ENCODE results near the gene ZNF385A. TPM values are rescaled to one million over a fixed set of nuclear protein-coding genes. Genes with fewer than 3 reads are reported as not detected.
A peak's percentile ranks its signal among the peaks of the same experiment; 100 is the strongest.

ZNF385A gene
- total and polyA plus RNA-seq, 3 experiments from 2014 or later = 0.77 to 0.78 TPM; not detected in 1

- Mint-ChIP-seq H3K4me3 (peak overlapping the region; percentile 29 to 81 (median 61)), H3K27me3 (no peaks in the 10 kb centered on the region), H3K36me3 (peaks cover 0 to 17% (median 6%) of the 10 kb centered on the region in 3 donors), H3K9me3 (no peaks in the 10 kb centered on the region), H3K27ac (peak overlapping the region in 4 of 8 donors; percentile 31 to 91 (median 68)), H3K4me1 (peaks cover 20 to 36% (median 30%) of the 10 kb centered on the region in 3 donors)
- Histone ChIP-seq H3K4me1 (ENCODE audit: insufficient read depth, low read length) (peaks cover 22% of the 10 kb centered on the region), H3K9me3 (ENCODE audit: low read length) (no peaks in the 10 kb centered on the region), H3K27ac (ENCODE audit: low read depth, low read length) (peak overlapping the region; percentile 38), H3K4me3 (ENCODE audit: low read length) (no peak overlapping the region), H3K27me3 (ENCODE audit: insufficient read depth, low read length, poor library complexity, severe bottlenecking) (no peaks in the 10 kb centered on the region), H3K36me3 (ENCODE audit: insufficient read depth, low read length) (peaks cover 8% of the 10 kb centered on the region)
- DNase-seq = no peak
- POLR2A ChIA-PET = no interaction called here
- CTCF ChIA-PET = interaction anchor here (1.1 to 2.8 kb wide), 3 partner anchors 9 to 34 kb away, joined by 3 to 8 read pairs (median 6); no protein-coding TSS in a partner anchor
These were observed 5.7 kb upstream of the ZNF385A start for GRCh38 chr12:54390176-54390667.

- H3K36me3 Mint-ChIP-seq = peaks cover 0 to 12% (median 6%) of the 10 kb centered on the region in 3 donors
- peak overlapping the region; percentile 16 for H3K27ac ChIP-seq (ENCODE audit: low read depth, low read length)
- H3K4me1 ChIP-seq (ENCODE audit: insufficient read depth, low read length) = peaks cover 22% of the 10 kb centered on the region
- peaks cover 3% of the 10 kb centered on the region for H3K36me3 ChIP-seq (ENCODE audit: insufficient read depth, low read length)
- no peaks in the 10 kb centered on the region for H3K9me3 Mint-ChIP-seq
- CTCF ChIA-PET = interaction anchor here (1.1 to 2.8 kb wide), 3 partner anchors 10 to 35 kb away, joined by 3 to 8 read pairs (median 6); no protein-coding TSS in a partner anchor
- H3K9me3 ChIP-seq (ENCODE audit: low read length) = no peaks in the 10 kb centered on the region
- peak overlapping the region in 6 of 7 donors; percentile 8 to 68 (median 40) for H3K4me3 Mint-ChIP-seq
- no peak for DNase-seq
- no peaks in the 10 kb centered on the region for H3K27me3 ChIP-seq (ENCODE audit: insufficient read depth, low read length, poor library complexity, severe bottlenecking)
- POLR2A ChIA-PET = no interaction called here
- H3K4me1 Mint-ChIP-seq = peaks cover 20 to 34% (median 24%) of the 10 kb centered on the region in 3 donors
- peak overlapping the region in 4 of 8 donors; percentile 13 to 80 (median 43) for H3K27ac Mint-ChIP-seq
- no peak overlapping the region for H3K4me3 ChIP-seq (ENCODE audit: low read length)
- no peaks in the 10 kb centered on the region for H3K27me3 Mint-ChIP-seq
These were observed 5.2 kb upstream of the ZNF385A start for GRCh38 chr12:54389607-54390175.

- Mint-ChIP-seq H3K4me3 (no peak overlapping the region), H3K4me1 (peaks cover 14 to 28% (median 19%) of the 10 kb centered on the region in 3 donors), H3K36me3 (peaks cover 0 to 7% (median 6%) of the 10 kb centered on the region in 3 donors), H3K27me3 (no peaks in the 10 kb centered on the region), H3K9me3 (no peaks in the 10 kb centered on the region), H3K27ac (peak overlapping the region in 2 of 8 donors; percentile 13 to 37)
- DNase-seq = no peak
- no peaks in the 10 kb centered on the region for H3K27me3 ChIP-seq (ENCODE audit: insufficient read depth, low read length, poor library complexity, severe bottlenecking)
- POLR2A ChIA-PET = no interaction called here
- peaks cover 17% of the 10 kb centered on the region for H3K4me1 ChIP-seq (ENCODE audit: insufficient read depth, low read length)
- CTCF ChIA-PET = interaction anchor here (1.5 kb wide), 1 partner anchor 11 kb away, joined by 6 read pairs; no protein-coding TSS in a partner anchor
- H3K36me3 ChIP-seq (ENCODE audit: insufficient read depth, low read length) = no peaks in the 10 kb centered on the region
- H3K9me3 ChIP-seq (ENCODE audit: low read length) = no peaks in the 10 kb centered on the region
- peak overlapping the region; percentile 16 for H3K27ac ChIP-seq (ENCODE audit: low read depth, low read length)
- H3K4me3 ChIP-seq (ENCODE audit: low read length) = no peak overlapping the region
These were observed 4.6 kb upstream of the ZNF385A start for GRCh38 chr12:54389134-54389508.

- Mint-ChIP-seq H3K27ac (peak overlapping the region in 4 of 8 donors; percentile 7 to 77 (median 42)), H3K27me3 (no peaks in the 10 kb centered on the region), H3K4me1 (peaks cover 8 to 22% (median 12%) of the 10 kb centered on the region in 3 donors), H3K36me3 (peaks cover 0 to 6% (median 1%) of the 10 kb centered on the region in 3 donors), H3K9me3 (no peaks in the 10 kb centered on the region), H3K4me3 (peak overlapping the region in 1 of 7 donors; percentile 3)
- Histone ChIP-seq H3K36me3 (ENCODE audit: insufficient read depth, low read length) (no peaks in the 10 kb centered on the region), H3K4me3 (ENCODE audit: low read length) (no peak overlapping the region), H3K27ac (ENCODE audit: low read depth, low read length) (peak overlapping the region; percentile 54), H3K9me3 (ENCODE audit: low read length) (no peaks in the 10 kb centered on the region), H3K27me3 (ENCODE audit: insufficient read depth, low read length, poor library complexity, severe bottlenecking) (no peaks in the 10 kb centered on the region), H3K4me1 (ENCODE audit: insufficient read depth, low read length) (peaks cover 11% of the 10 kb centered on the region)
- DNase-seq = no peak
- ChIA-PET POLR2A (interaction anchor here (0.6 kb wide), 2 partner anchors 9 to 82 kb away, joined by 3 to 5 read pairs; no protein-coding TSS in a partner anchor), CTCF (interaction anchor here (0.8 to 2.0 kb wide), 4 partner anchors 9 to 51 kb away, joined by 3 to 8 read pairs (median 6); no protein-coding TSS in a partner anchor)
These were observed 4.0 kb upstream of the ZNF385A start for GRCh38 chr12:54388237-54389133.

- peak overlapping the region in 3 of 8 donors; percentile 23 to 91 (median 38) for H3K27ac Mint-ChIP-seq
- H3K27ac ChIP-seq (ENCODE audit: low read depth, low read length) = no peak overlapping the region
- H3K4me1 ChIP-seq (ENCODE audit: insufficient read depth, low read length) = peaks cover 5% of the 10 kb centered on the region
- H3K36me3 ChIP-seq (ENCODE audit: insufficient read depth, low read length) = no peaks in the 10 kb centered on the region
- ChIA-PET POLR2A (no interaction called here), CTCF (interaction anchor here (1.0 to 2.0 kb wide), 2 partner anchors 8 to 53 kb away, joined by 3 to 8 read pairs; no protein-coding TSS in a partner anchor)
- H3K27me3 Mint-ChIP-seq = no peaks in the 10 kb centered on the region
- peaks cover 7 to 18% (median 12%) of the 10 kb centered on the region in 3 donors for H3K4me1 Mint-ChIP-seq
- peaks cover 0 to 4% (median 1%) of the 10 kb centered on the region in 3 donors for H3K36me3 Mint-ChIP-seq
- DNase-seq = no peak
- no peaks in the 10 kb centered on the region for H3K9me3 ChIP-seq (ENCODE audit: low read length)
- H3K9me3 Mint-ChIP-seq = no peaks in the 10 kb centered on the region
- H3K4me3 Mint-ChIP-seq = no peak overlapping the region
- H3K27me3 ChIP-seq (ENCODE audit: insufficient read depth, low read length, poor library complexity, severe bottlenecking) = no peaks in the 10 kb centered on the region
- H3K4me3 ChIP-seq (ENCODE audit: low read length) = no peak overlapping the region
These were observed 2.6 kb upstream of the ZNF385A start for GRCh38 chr12:54387114-54387467.

- H3K27me3 ChIP-seq (ENCODE audit: insufficient read depth, low read length, poor library complexity, severe bottlenecking) = no peaks in the 10 kb centered on the region
- H3K9me3 ChIP-seq (ENCODE audit: low read length) = no peaks in the 10 kb centered on the region
- no peaks in the 10 kb centered on the region for H3K36me3 ChIP-seq (ENCODE audit: insufficient read depth, low read length)
- peaks cover 3 to 13% (median 7%) of the 10 kb centered on the region in 3 donors for H3K4me1 Mint-ChIP-seq
- no peaks in the 10 kb centered on the region for H3K4me1 ChIP-seq (ENCODE audit: insufficient read depth, low read length)
- peak overlapping the region; percentile 24 for H3K27ac ChIP-seq (ENCODE audit: low read depth, low read length)
- CTCF ChIA-PET = interaction anchor here (0.9 to 2.0 kb wide), 4 partner anchors 9 to 53 kb away, joined by 3 to 8 read pairs (median 3); no protein-coding TSS in a partner anchor
- POLR2A ChIA-PET = no interaction called here
- H3K9me3 Mint-ChIP-seq = no peaks in the 10 kb centered on the region
- H3K27me3 Mint-ChIP-seq = no peaks in the 10 kb centered on the region
- peak overlapping the region in 4 of 8 donors; percentile 23 to 62 (median 40) for H3K27ac Mint-ChIP-seq
- no peaks in the 10 kb centered on the region for H3K36me3 Mint-ChIP-seq
- no peak overlapping the region for H3K4me3 ChIP-seq (ENCODE audit: low read length)
- no peak overlapping the region for H3K4me3 Mint-ChIP-seq
- DNase-seq = no peak
These were observed 2.0 kb upstream of the ZNF385A start for GRCh38 chr12:54386403-54387113.

- CTCF ChIA-PET = interaction anchor here (1.1 to 1.4 kb wide), 3 partner anchors 12 to 54 kb away, joined by 3 to 5 read pairs (median 3); no protein-coding TSS in a partner anchor
- Histone ChIP-seq H3K27ac (ENCODE audit: low read depth, low read length) (peak overlapping the region; percentile 31), H3K36me3 (ENCODE audit: insufficient read depth, low read length) (no peaks in the 10 kb centered on the region), H3K9me3 (ENCODE audit: low read length) (no peaks in the 10 kb centered on the region), H3K27me3 (ENCODE audit: insufficient read depth, low read length, poor library complexity, severe bottlenecking) (no peaks in the 10 kb centered on the region), H3K4me3 (ENCODE audit: low read length) (no peak overlapping the region), H3K4me1 (ENCODE audit: insufficient read depth, low read length) (no peaks in the 10 kb centered on the region)
- Mint-ChIP-seq H3K36me3 (no peaks in the 10 kb centered on the region), H3K9me3 (no peaks in the 10 kb centered on the region), H3K4me1 (peaks cover 2 to 5% (median 5%) of the 10 kb centered on the region in 3 donors), H3K27ac (no peak overlapping the region), H3K27me3 (no peaks in the 10 kb centered on the region), H3K4me3 (no peak overlapping the region)
- DNase-seq = no peak
- POLR2A ChIA-PET = no interaction called here
These were observed 850 bp upstream of the ZNF385A start for GRCh38 chr12:54385251-54385914.

All from CD8-positive, alpha-beta memory T cell (primary cell).